ENCODE results near the gene OSTF1.

GRCh38 chr9:75106857-75107256, 18.5 kb downstream of the OSTF1 start:
- no peak for TF ChIP-seq CTCF (conservative IDR thresholded peaks at IDR 0.05; ENCODE audit: low read depth, low read length)
- no peak for TF ChIP-seq EZH2phosphoT487 (IDR thresholded peaks at IDR 0.05; ENCODE audit: borderline replicate concordance, low read length)

Measured in PC-3 (cell line).